HG03469 (cell line): Measurements from ENCODE around the gene RNPEPL1.

ENCODE experiments used
- ATAC-seq: cut with Tn5 transposase; IDR thresholded peaks from one replicate; pipeline ENCODE4 v1.9.1; 2021; ENCODE audit warnings: mild to moderate bottlenecking, moderate library complexity, moderate number of reproducible peaks; ENCODE audit not compliant: unreplicated experiment

The RNPEPL1 gene

DNA sequence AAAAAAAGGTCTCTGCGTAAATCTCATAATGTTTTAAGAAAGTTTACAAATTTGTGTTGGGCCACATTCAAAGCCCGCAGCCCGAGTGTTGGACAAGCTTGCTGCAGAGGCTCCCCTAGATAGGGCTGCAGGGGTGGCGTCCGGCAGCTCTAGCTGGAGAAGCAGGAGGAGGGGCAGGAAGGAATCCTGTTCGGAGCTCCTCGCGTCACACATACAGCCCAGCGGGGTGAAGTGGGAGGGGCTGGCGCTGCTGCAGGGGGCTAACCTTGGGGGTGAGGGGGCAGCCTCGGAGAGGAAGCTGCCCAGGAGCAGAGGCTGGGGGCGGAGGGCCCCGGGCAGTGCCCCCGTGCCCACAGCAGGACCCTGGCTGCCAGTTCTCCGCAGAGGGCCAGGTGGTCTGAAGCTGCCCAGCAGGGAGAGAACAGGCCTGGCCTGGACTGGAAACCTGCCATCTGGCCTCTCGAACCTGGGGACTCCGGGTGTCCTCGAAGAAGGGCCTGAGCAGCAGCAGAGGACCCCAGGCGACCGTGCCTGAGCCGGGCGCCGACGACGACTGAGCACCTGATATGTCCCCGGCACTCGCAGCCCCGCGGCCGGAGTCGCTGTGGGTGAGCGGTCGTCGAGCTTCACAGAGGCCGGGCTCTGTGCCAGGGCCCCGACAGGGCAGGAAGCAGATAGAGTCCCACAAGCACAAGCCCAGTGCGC lies 54.4 kb downstream of the RNPEPL1 start:
- ATAC-seq = no peak

DNA sequence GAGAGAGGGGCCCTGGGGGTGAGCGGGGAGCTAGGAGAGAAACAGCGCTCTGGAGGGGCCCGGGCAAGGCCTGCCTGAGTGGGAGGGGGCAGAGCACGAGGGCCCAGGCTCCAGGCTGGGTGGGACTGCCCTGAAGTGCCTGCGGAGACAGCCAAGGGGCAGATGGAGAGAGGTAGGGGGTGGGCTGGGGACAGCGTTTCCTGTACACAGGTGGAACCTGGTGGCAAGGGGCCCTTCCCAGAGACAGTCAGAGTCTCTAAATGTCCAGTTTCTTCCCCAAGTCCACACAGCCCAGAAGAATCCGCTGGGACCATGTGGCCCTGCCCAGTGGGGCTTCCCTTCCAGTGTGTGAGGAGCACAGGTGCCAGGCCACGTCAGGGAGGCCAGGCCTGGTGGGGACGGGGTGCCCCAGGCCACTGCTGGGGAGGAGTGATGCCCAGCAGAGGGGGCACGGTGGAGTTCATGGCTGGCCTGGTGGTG lies 55.3 kb downstream of the RNPEPL1 start:
- ATAC-seq = no peak

DNA sequence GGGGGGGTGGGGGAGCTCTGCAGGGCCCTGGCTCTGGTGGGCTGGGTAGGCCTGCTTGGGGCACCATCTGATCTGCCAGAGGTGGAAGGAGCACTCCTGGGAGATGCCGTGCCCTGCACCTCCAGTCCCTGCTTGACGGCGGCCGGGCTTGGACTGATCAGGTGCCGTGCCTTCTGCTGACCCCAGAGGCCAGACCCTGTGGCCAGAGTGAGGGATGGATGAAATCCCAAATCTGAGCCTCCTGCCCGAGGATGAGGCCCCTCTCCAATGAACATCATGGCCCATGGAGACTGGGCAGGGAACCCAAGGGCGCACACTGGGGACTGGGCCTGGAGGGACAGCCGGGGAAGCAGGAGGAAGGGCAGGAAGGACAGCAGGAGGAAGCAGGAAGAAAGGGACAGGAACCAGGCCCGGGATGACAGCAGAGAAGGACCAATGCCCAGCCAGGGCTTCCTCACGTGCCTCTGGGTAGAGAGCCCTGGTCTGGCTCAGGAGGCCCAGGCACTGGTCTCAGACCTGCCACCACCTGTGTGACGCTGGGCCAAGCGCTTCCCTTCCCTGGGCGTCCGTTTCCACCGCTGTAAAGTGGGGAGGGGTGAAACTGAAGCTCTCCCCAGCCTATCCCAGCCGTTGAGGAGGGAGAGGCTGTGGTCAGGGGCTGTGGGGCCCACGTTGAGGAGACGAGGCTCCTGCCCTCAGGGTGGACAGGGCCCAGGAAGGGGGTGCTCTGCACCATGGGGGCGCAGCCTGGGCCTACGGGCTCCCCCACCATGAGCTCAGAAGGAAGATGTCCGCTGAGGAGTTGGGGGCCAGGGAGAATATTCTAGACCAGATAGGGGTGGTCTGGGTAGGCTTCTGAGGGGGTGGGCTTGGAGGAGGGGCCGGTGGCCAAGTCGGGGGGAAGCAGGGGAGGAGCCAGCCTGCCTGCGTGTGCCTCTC lies 56.0 kb downstream of the RNPEPL1 start:
- ATAC-seq = no peak

DNA sequence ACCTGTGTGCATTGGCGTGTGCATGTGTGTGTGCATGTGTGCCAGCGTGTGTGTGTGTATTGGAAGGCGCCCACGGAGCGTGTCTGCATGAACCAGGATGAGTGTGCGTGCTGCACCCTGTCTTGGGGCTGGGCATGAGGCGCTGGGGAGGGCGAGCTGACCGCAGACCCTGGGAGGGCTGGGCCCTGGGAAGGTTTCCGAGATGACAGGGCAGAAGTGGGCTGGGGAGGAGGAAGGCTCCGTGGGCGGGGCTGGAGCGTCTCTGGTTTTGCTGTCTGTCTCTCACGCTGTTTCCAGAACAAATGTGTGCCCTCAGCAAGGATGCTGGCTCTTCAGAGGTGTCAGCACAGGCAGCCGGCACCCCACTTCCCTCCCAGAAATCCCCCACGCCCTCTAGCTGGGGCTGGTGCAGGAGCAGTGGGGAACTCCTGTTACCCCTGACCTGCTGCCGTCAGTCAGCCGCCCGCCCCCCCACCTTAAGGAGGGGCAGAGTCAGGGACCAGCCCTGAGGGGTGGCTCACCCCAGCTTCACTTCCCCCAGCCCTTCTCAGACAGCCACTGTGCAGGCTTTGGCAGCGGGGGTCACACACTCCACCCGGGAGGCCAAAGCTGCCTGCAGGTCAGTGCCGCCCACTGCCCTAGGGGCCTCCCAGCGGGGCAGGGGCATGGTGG lies 56.8 kb downstream of the RNPEPL1 start, which contains the start of gene GPR35:
Gene GPR35, plus strand, starts transcription at position 531 of the 672 bp plus-strand sequence. CDS start 4,473 bp downstream, outside the sequence.
- no peak for ATAC-seq

- no peak for ATAC-seq
Observed at GRCh38 chr2:240626531-240627300, 58.4 kb downstream of the RNPEPL1 start.

GRCh38 chr2:240627736-240628506 lies 59.6 kb downstream of the RNPEPL1 start:
- ATAC-seq = no peak

GRCh38 chr2:240628507-240628807 lies 60.2 kb downstream of the RNPEPL1 start:
- no peak for ATAC-seq

DNA sequence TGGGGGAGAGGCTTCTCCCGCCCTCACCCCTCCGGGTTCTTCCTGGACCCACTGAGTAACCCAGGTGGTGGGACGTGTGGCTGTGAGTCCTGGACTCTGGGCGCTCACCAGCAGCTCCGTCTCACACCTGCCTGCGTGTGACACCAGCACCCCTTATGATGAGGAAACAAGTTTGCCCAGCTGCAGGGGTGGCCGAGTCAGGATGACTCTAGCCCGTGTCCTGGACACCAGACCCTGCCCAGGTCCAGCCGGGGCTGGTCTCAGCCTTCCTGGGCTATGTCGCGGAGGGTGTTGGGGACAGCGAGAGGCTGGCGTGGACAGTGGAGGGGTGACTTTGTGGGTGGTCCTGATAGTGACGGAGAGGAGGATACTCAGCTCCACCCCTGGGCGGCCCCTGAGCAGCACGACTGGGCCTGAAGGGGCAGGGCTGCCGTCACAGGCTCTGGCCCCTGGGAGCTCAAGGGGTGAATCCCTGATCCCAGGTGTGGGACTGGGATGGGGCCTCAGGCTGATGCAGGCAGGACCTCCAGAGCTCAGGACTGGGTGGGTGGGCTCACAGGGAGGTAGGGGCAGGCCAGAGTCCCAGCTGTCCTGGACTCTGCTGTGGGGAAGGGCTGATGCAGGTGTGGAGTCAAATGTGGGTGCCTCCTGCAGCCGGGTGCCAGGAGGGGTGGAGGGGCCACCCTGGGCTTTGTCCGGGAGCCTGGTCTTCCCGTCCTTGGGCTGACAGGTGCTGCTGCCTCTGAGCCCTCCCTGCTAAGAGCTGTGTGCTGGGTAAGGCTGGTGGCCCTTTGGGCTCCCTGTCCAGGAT lies 60.7 kb downstream of the RNPEPL1 start:
- no peak for ATAC-seq

DNA sequence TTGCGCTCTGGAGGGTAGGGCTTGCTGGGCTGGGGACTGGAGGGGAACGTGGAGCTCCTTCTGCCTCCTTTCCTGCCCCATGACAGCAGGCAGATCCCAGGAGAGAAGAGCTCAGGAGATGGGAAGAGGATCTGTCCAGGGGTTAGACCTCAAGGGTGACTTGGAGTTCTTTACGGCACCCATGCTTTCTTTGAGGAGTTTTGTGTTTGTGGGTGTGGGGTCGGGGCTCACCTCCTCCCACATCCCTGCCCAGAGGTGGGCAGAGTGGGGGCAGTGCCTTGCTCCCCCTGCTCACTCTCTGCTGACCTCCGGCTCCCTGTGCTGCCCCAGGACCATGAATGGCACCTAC lies 61.3 kb downstream of the RNPEPL1 start:
- ATAC-seq = no peak

GRCh38 chr2:240629968-240630770 lies 61.9 kb downstream of the RNPEPL1 start:
- ATAC-seq = no peak
